Fibroblast of the aortic adventitia (primary cell): ENCODE data around the gene GTPBP10. TPM values are rescaled to one million over a fixed set of nuclear protein-coding genes. Genes with fewer than 3 reads are reported as not detected.

Source experiments
- DNase-seq: peaks from one replicate; pipeline ENCODE4 v3.0.0-alpha.2; 2010; ENCODE audit warnings: low read depth
- H3K4me3 ChIP-seq: 2 replicates; pipeline ENCODE4 v1.5.1; 2011; ENCODE audit warnings: low read depth, mild to moderate bottlenecking, control low read depth, low read length, moderate library complexity
- CTCF ChIP-seq: IDR thresholded peaks from 2 replicates; pipeline ENCODE4 v1.5.1; 2011; ENCODE audit warnings: mild to moderate bottlenecking, low read length, control low read depth, inconsistent platforms; ENCODE audit not compliant: insufficient read depth
- total RNA-seq: library from RNA; depleted of rRNA; stranded (reverse); fragments of >200 nt; gene quantifications from 2 replicates; pipeline ENCODE4 v1.2.3, GENCODE V29; 2012; ENCODE audit warnings: low replicate concordance

The GTPBP10 gene
- total RNA-seq, 1 donor, result 23.2 TPM

- no peak overlapping the region for H3K4me3 ChIP-seq
- no peak for TF ChIP-seq CTCF
- no peak for DNase-seq
These were observed 78.9 kb downstream of the GTPBP10 start for GRCh38 chr7:90425376-90425775.

- no peak overlapping the region for H3K4me3 ChIP-seq
- DNase-seq, result no peak
- no peak for TF ChIP-seq CTCF
These were observed 84.3 kb downstream of the GTPBP10 start for GRCh38 chr7:90430614-90431460.

- TF ChIP-seq CTCF, result no peak
- DNase-seq, result no peak
These were observed 86.2 kb downstream of the GTPBP10 start for GRCh38 chr7:90432752-90433151.

GRCh38 chr7:90433221-90433620 is 86.7 kb downstream of the GTPBP10 start:
- no peak for DNase-seq
- TF ChIP-seq CTCF, result no peak
- no peak overlapping the region for H3K4me3 ChIP-seq

More at GRCh38 chr7:90432752-90433151, 86.2 kb downstream of the GTPBP10 start:
- no peak overlapping the region for H3K4me3 ChIP-seq

Other genes with a start within 250 kb of the GTPBP10 start
- gene STEAP1, start 192.2 kb upstream of the GTPBP10 start, total RNA-seq, result 23.5 and 83.4 TPM in 2 replicates
- 16.0 and 28.4 TPM in 2 replicates for gene STEAP2, start 135.0 kb upstream of the GTPBP10 start, total RNA-seq
- 3.2 and 6.4 TPM in 2 replicates for gene CFAP69, start 101.5 kb upstream of the GTPBP10 start, total RNA-seq
- gene FAM237B, start 25.4 kb upstream of the GTPBP10 start, total RNA-seq, result not detected in 2 replicates
- gene CLDN12, start 56.7 kb downstream of the GTPBP10 start, total RNA-seq, result 10.5 and 47.1 TPM in 2 replicates
- not detected in 2 replicates for gene PTTG1IP2, start 122.9 kb downstream of the GTPBP10 start, total RNA-seq
- gene CDK14, start 249.6 kb downstream of the GTPBP10 start, total RNA-seq, result 26.7 and 44.8 TPM in 2 replicates